SK-N-MC (cell line): ENCODE results near the gene MRGPRD.

Source experiments
- EZH2 ChIP-seq: fragments of 200-600 bp; sonication (generic); IDR thresholded peaks from one replicate; pipeline ENCODE4 v1.6.1; 2017; ENCODE audit warnings: antibody characterized with exemption
- POLR2AphosphoS5 ChIP-seq: IDR thresholded peaks from 2 replicates; pipeline ENCODE4 v1.6.1; 2012; ENCODE audit warnings: mild to moderate bottlenecking, low read depth, low read length, borderline replicate concordance

GRCh38 chr11:69024509-69024908 lies 43.7 kb upstream of the MRGPRD start:
- no peak for TF ChIP-seq EZH2
- no peak for TF ChIP-seq POLR2AphosphoS5
